Measurements from ENCODE around the gene DNMT3A. TPM values are rescaled to one million over a fixed set of nuclear protein-coding genes. Genes with fewer than 3 reads are reported as not detected.

DNMT3A gene
- total RNA-seq, 8 experiments from 2014 or later, result 3.9 to 42.0 (median 29.9) TPM

DNA sequence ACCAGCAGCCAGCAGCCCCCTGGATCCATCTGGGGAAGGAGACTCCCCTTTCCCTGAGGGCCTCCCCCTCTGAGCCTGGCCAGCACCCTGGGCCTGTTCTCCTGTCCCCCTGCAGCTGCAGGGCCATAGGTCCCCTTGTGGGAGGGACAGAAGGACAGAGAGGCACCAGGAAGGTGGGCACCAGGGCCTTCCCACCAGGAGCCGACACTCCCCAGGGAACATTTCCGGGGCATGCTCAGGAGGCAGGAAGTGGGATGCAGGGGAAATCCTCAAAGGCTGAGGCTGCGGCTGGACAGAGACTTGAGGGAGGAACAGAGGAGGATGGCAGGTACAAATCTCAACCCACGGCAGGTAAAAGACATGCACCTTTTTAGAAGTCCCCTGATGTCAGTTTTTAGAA, 14.4 kb upstream of the DNMT3A start:
- no peaks in the 10 kb centered on the region for H3K4me1 ChIP-seq (replicated peaks in 1 of 2)
- in situ Hi-C loops (cut with MboI; ENCODE audit: low pct_unique_long_range_greater_than_20kb in 2 of 9, low sequenced_read_pairs in 9 of 9, unreplicated experiment in 9 of 9), result loop anchor here in 1 of 9 experiments (25.0 kb wide), 1 partner anchor 156 kb away; no protein-coding TSS in a partner anchor
- 5 to 100% (median 83%) methylated on average over 1 to 3 of the region's 4 CpGs; no CpG with 5 or more reads in 5 of the 10 experiments for WGBS, 10 experiments
- ATAC-seq (replicated peaks in 6 of 8), result no peak
- no peak overlapping the region for H3K27ac ChIP-seq
- H3K4me3 ChIP-seq, result no peak overlapping the region

DNA sequence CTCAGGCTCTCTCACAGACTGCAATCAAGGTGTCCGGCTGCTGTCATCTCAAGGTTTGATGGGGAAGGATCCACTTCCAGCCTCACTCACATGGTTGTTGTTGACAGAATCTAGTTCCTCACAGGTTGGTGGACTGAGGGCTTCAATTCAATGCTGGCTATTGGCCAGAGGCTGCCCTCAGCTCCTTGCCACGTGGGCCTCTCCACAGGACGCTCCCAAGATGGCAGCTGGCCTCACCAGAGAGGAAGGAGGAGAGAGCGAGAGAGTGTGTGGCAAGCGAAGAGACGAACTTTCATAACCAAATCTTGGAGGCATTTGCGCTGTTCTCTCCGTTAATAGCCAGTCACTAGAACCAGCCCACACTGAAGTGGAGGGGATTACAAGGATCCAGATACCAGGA, 13.5 kb upstream of the DNMT3A start:
- no peaks in the 10 kb centered on the region for H3K4me1 ChIP-seq (replicated peaks in 1 of 2)
- no peak for ATAC-seq (replicated peaks in 6 of 8)
- no peak overlapping the region for H3K27ac ChIP-seq
- no peak overlapping the region for H3K4me3 ChIP-seq
- 20 to 100% (median 71%) methylated on average over 1 to 8 of the region's 8 CpGs; no CpG with 5 or more reads in 4 of the 10 experiments for WGBS, 10 experiments
- in situ Hi-C loops (cut with MboI; ENCODE audit: low pct_unique_long_range_greater_than_20kb in 2 of 9, low sequenced_read_pairs in 9 of 9, unreplicated experiment in 9 of 9), result loop anchor here in 1 of 9 experiments (25.0 kb wide), 1 partner anchor 157 kb away; no protein-coding TSS in a partner anchor

DNA sequence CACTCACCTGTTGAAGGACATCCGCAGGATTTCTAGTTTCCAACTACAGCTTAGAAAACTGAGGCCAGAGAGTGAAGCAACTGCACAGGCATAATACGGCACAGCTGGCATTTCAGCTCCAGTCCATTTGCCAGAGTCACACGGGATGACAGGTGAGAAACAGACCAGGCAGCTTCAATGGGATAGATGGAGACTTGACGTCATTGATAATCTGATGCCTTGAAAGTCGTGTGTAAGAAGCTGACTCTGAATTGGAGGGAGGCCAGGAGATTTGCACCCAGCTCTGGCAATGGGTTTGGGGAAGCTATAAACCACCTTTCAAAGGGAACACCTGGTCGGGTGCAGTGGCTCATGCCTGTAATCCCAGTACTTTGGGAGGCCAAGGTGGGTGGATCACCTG, 12.4 kb upstream of the DNMT3A start:
- WGBS, 10 experiments, result 60 to 92% (median 86%) methylated on average over 2 to 4 of the region's 6 CpGs; no CpG with 5 or more reads in 5 of the 10 experiments
- Histone ChIP-seq H3K27ac (no peak overlapping the region), H3K4me3 (no peak overlapping the region), H3K4me1 (replicated peaks in 1 of 2) (no peaks in the 10 kb centered on the region)
- in situ Hi-C loops (cut with MboI; ENCODE audit: low pct_unique_long_range_greater_than_20kb in 2 of 9, low sequenced_read_pairs in 9 of 9, unreplicated experiment in 9 of 9), result loop anchor here in 1 of 9 experiments (25.0 kb wide), 1 partner anchor 158 kb away; no protein-coding TSS in a partner anchor
- ATAC-seq (replicated peaks in 6 of 8), result no peak

DNA sequence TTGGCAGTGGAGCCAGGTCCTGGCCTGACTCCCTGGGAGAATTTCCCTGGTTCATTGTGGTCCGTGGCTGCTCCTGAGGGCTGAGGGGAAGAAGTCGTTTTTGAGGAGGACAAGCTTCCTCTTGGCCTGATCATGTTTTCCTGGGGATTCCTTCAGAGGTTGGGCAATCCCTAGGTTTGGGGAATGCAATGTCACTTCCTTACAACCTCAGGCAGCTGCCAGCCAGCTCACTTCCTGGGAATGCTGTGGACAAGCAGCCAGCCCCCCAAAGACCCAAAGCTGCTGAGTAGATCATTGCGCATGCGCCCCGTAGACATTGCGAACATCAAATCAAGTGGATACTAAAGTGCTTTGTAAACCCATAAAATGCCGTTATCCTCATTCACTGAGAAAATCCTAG, 7.7 kb upstream of the DNMT3A start:
- in situ Hi-C loops (cut with MboI; ENCODE audit: low pct_unique_long_range_greater_than_20kb in 2 of 9, low sequenced_read_pairs in 9 of 9, unreplicated experiment in 9 of 9), result no loop called here

DNA sequence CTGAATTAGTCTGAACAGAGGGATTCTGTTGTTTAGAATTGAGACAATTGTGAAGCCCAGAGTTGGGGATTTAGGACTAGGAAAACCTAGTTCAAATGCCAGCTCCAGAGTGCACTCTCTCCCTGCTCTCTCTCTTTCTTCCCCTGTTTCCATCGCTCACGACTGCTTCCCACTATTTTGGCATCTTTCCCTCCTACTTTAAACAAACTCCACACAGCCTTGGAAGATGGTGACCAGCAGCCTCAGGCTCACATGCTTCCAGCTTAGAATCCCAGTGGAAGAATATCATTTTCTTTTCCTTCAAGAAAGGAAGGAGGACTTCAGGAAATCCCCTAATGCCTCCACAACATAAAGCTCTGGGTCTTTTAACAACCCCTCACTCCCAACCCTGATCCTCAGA, 6.1 kb upstream of the DNMT3A start:
- no peak overlapping the region for H3K27ac ChIP-seq
- WGBS, 10 experiments, result 0 to 100% (median 56%) methylated on average over 1 to 2 of the region's 2 CpGs; no CpG with 5 or more reads in 4 of the 10 experiments
- H3K4me3 ChIP-seq, result no peak overlapping the region
- ATAC-seq (replicated peaks in 6 of 8), result no peak
- in situ Hi-C loops (cut with MboI; ENCODE audit: low pct_unique_long_range_greater_than_20kb in 2 of 9, low sequenced_read_pairs in 9 of 9, unreplicated experiment in 9 of 9), result no loop called here
- H3K4me1 ChIP-seq (replicated peaks in 1 of 2), result no peaks in the 10 kb centered on the region

More for the DNA sequence above, 7.7 kb upstream of the DNMT3A start:
- ATAC-seq (replicated peaks in 6 of 8), result no peak
- Histone ChIP-seq H3K4me3 (no peak overlapping the region), H3K27ac (no peak overlapping the region), H3K4me1 (replicated peaks in 1 of 2) (no peaks in the 10 kb centered on the region)
- WGBS, 10 experiments, result 67 to 96% (median 85%) methylated on average over 1 to 6 of the region's 7 CpGs; no CpG with 5 or more reads in 2 of the 10 experiments

DNA sequence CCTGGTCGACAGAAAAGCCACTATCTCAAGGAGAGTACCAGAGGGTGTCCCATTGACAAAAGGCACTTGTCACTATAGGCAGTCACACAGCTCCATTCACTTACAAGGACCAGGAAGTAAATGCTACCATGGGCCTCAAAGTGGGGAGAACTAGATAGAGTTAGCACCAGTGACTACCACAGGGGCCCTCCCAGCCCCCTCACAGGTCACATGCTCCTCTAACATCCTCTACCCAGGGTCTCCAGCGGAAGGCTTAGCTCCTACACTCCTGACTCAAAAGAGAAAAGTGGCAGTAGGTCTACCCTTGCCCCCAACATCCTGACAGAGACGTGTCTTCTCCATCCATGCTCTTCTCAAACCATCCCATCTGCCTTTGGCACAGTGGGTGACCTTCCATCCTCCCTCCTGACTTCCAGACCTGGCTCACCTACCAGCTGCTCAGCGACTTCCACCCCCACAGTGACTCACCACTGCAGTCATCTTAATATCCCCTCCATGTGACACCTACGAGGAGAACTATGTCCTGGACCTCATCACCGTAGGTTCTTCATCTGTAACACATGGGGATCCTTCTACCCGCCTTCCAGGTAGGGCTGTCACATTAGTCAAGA, 5.6 kb upstream of the DNMT3A start:
- ATAC-seq (replicated peaks in 6 of 8), result peak in 4 of 8 experiments; percentile 29 to 59 (median 54)
- no peak overlapping the region for H3K4me3 ChIP-seq
- in situ Hi-C loops (cut with MboI; ENCODE audit: low pct_unique_long_range_greater_than_20kb in 2 of 9, low sequenced_read_pairs in 9 of 9, unreplicated experiment in 9 of 9), result no loop called here
- 50 to 83% (median 64%) methylated on average over 1 to 5 of the region's 7 CpGs; no CpG with 5 or more reads in 4 of the 10 experiments for WGBS, 10 experiments
- H3K4me1 ChIP-seq (replicated peaks in 1 of 2), result no peaks in the 10 kb centered on the region
- H3K27ac ChIP-seq, result no peak overlapping the region

DNA sequence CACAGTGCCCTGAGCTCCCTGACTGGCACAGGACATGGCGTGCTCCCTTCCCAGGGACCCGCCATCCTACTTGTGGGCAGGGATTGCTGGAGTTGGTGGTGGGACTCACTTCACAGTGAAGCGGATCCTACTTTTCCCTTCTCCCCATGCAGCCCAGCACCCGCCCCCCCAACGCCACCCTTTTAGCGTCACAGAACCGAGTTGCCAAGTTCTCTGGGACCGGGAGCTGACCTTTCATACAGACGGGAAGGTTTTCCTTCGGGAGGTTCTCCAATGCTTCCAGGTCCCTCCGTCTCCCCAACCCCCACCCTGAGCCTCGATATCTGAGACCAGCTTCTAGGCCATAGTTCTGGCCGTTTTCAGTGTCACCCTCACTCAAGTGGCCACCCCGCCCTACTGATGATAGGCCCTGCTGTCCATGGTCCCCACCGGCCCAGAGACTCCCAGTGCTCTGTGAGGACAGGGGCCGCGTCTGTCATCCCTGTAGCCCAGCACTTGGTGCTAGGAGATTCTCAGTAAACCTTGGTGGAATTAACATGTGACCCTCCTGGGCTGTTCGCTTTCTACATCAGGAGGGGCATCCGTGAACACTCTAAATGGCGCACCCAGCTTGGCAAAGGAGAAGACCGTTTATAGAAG, 1.6 kb upstream of the DNMT3A start:
- in situ Hi-C loops (cut with MboI; ENCODE audit: low pct_unique_long_range_greater_than_20kb in 2 of 9, low sequenced_read_pairs in 9 of 9, unreplicated experiment in 9 of 9), result no loop called here
- Histone ChIP-seq H3K4me3 (peak overlapping the region in 1 of 5 donors; percentile 90), H3K4me1 (replicated peaks in 1 of 2) (peaks cover 12 to 17% of the 10 kb centered on the region in 2 donors), H3K27ac (no peak overlapping the region)
- 75 to 100% (median 83%) methylated on average over 1 to 5 of the region's 21 CpGs; no CpG with 5 or more reads in 4 of the 10 experiments for WGBS, 10 experiments
- ATAC-seq (replicated peaks in 6 of 8), result no peak

DNA sequence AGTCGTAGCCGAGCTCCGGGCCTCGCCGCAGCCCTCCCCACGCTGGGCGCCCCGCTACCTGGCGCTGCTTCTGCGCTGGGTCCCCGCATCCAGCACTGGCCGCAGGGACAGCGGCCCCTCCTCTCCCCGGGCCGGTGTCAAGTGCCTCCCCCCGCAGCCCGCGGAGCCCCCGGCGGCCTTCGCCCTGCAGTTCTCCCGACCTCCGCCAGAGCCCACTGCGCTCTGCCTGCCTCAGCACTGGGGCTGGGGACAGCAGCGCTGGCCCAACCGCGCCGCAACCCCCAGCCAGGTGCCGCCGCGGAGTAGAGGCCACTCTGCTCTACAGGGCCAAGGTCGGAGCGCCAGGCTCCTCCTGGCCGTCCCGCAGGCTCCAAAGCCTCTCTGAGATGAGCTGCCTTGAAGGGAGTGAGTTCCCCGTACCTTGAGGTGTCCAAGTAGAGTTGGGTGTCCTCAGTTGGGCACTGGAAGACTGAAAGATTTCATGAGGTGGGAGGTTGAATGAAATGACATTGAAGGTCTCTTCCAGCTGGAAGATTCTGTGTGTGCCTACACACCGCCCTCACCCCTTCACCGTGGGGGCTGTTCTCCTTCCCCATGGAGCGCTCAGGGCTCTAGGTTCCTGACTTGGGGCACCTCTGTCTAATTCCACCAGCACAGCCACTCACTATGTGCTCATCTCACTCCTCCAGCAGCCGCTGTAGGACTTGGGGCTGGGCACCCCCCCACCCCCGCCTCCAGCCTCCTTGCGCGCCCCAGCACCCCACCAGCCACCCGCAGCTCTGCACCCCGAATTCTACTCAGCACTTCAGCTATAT, 854 bp upstream of the DNMT3A start:
- H3K27ac ChIP-seq, result peak overlapping the region; percentile 64 to 89
- peak overlapping the region; percentile 85 to 99 (median 90) for H3K4me3 ChIP-seq
- in situ Hi-C loops (cut with MboI; ENCODE audit: low pct_unique_long_range_greater_than_20kb in 2 of 9, low sequenced_read_pairs in 9 of 9, unreplicated experiment in 9 of 9), result no loop called here
- 0 to 20% (median 5%) methylated on average over 1 to 7 of the region's 45 CpGs; no CpG with 5 or more reads in 7 of the 10 experiments for WGBS, 10 experiments
- H3K4me1 ChIP-seq (replicated peaks in 1 of 2), result peaks cover 12 to 17% of the 10 kb centered on the region in 2 donors
- peak; percentile 78 to 87 (median 80) for ATAC-seq (replicated peaks in 6 of 8)

DNA sequence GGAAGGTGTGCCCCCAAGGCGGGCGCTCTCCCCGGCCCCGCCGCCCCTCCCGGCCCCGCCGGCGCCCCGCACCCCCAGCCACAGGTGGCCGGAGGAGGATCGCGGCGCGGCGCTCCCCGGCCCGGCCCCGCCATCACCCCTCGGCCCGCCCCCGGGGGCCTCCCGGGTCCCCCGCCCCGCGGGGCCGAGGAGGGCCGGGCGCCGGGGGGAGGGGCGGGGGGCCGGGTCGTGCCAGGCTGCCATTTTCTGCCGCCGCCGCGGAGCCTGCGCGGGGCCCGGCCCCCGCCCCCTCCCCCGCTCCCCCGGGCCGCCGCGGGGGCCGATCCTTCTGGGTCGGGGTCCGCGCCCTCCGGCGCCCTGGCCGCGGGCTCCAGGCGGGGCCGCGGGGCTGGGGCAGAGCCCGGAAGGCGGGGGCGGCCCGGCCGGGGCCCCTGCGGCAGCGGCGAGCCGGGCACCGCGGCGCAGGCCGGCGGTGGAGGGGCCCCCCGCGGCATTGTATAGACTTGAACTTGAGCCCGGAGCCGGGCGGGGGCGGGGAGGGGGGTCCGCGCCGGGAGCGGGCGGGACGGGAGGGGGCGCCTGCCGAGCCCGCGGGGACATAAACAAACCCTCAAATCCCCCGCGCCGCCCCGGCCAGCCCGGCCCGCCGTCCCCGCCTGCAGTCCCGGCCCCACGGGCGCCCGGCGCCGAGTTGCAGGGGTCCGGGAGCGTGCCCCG, 556 bp downstream of the DNMT3A start:
- peak; percentile 6 to 39 (median 24) for ATAC-seq (replicated peaks in 6 of 8)
- in situ Hi-C loops (cut with MboI; ENCODE audit: low pct_unique_long_range_greater_than_20kb in 2 of 9, low sequenced_read_pairs in 9 of 9, unreplicated experiment in 9 of 9), result no loop called here
- Histone ChIP-seq H3K4me1 (replicated peaks in 1 of 2) (peaks cover 14 to 22% of the 10 kb centered on the region in 2 donors), H3K27ac (peak overlapping the region; percentile 64 to 89), H3K4me3 (peak overlapping the region; percentile 85 to 99 (median 90))
- no CpG with 5 or more reads among the region's 104 CpGs for WGBS, 10 experiments

DNA sequence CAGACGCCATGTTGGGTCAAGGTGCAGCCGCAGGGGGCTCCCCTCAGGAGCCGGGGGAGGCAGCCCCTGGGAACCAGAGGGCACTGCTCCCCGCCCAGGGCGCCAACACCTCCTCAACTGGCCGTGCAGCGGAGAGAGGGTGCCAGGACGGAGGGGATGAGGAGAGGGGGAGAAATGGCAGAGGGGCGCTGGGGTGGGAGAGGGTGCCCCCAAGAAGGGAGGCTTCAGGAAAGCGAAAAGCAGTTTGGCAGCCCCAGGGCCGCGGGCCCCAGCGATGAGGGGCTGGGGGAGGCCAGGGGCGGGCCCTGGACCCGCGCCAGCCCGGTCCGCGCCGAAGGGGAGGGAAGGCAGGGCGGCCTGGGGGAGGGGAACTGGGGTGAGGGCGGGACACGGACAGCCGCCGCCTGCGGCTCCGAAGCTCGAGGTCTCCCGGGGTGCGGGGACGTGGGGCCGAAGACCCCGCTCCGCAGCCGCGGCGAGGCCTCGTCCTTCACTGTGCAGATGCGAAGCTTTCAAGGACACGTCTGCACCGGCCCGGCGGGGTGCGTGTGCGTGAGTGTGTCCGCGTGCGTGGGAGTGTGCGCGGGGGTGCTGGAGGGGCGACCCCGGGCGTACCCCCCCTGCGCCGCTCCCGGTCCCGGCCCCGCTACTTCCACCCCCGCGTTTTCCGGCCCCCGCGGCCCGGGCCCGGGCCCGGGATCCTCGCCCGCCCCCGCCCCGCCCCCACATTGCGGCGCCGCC, 1.4 kb downstream of the DNMT3A start:
- in situ Hi-C loops (cut with MboI; ENCODE audit: low pct_unique_long_range_greater_than_20kb in 2 of 9, low sequenced_read_pairs in 9 of 9, unreplicated experiment in 9 of 9), result no loop called here
- Histone ChIP-seq H3K4me1 (replicated peaks in 1 of 2) (peaks cover 21 to 30% of the 10 kb centered on the region in 2 donors), H3K4me3 (peak overlapping the region; percentile 85 to 99 (median 90)), H3K27ac (peak overlapping the region in 1 of 2 donors; percentile 89)
- WGBS, 10 experiments, result no CpG with 5 or more reads among the region's 73 CpGs
- ATAC-seq (replicated peaks in 6 of 8), result peak in 5 of 8 experiments; percentile 1 to 16 (median 10)

DNA sequence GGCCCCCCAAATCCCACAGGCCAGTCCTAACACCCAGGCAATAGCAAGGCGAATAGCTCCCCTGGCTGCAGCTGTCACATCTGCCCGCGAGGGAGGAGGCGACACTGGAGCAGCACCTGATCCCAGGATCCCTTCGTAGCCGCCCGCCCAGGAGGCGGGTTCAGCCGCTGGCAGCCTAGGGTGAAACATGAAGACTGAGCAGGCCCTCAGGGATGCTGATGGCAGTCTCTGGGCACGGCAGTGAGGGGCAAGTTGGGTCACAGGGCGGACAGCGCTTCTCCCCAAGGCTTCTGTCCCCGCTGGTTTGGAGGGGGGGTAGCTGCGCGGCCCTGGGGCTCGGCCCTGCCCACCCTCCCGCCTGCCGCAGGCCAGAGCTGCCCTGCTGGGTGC, 1.9 kb downstream of the DNMT3A start:
- peak overlapping the region in 1 of 2 donors; percentile 89 for H3K27ac ChIP-seq
- H3K4me1 ChIP-seq (replicated peaks in 1 of 2), result peaks cover 23 to 34% of the 10 kb centered on the region in 2 donors
- peak overlapping the region; percentile 85 to 99 (median 90) for H3K4me3 ChIP-seq
- in situ Hi-C loops (cut with MboI; ENCODE audit: low pct_unique_long_range_greater_than_20kb in 2 of 9, low sequenced_read_pairs in 9 of 9, unreplicated experiment in 9 of 9), result no loop called here
- ATAC-seq (replicated peaks in 6 of 8), result peak in 5 of 8 experiments; percentile 1 to 14 (median 6)
- WGBS, 10 experiments, result 80 to 92% methylated on average over 1 to 5 of the region's 18 CpGs; no CpG with 5 or more reads in 8 of the 10 experiments

DNA sequence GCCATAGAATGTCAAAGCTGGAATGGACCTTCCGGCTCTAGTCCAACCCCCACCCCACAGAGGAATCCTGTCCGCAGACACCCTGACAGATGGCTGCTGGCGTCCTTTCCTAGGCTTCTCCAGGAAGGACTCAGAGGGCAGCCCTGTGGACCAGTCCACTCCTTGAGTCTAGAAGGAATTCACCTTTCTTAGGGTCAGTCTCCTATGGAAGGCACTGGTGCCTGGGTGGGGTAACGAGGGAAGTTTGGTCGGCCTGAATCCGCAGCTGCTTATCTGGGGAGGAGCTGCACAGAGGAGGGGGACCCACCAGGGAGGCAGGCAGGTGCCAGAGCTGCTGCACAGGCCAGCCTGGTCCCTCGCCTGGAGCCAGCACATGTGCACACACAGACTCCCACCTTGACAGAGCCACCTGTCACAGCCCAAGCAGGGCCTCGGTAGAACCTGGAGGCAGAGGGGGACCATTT, 2.5 kb downstream of the DNMT3A start:
- Histone ChIP-seq H3K4me3 (no peak overlapping the region), H3K27ac (no peak overlapping the region), H3K4me1 (replicated peaks in 1 of 2) (peaks cover 23 to 34% of the 10 kb centered on the region in 2 donors)
- in situ Hi-C loops (cut with MboI; ENCODE audit: low pct_unique_long_range_greater_than_20kb in 2 of 9, low sequenced_read_pairs in 9 of 9, unreplicated experiment in 9 of 9), result no loop called here
- no peak for ATAC-seq (replicated peaks in 6 of 8)
- WGBS, 10 experiments, result 70 to 80% (median 80%) methylated on average over 1 to 2 of the region's 8 CpGs; no CpG with 5 or more reads in 7 of the 10 experiments

Data from motor neuron (in vitro differentiated cells).